ENCODE data around the gene TF. TPM values are rescaled to one million over a fixed set of nuclear protein-coding genes. Genes with fewer than 3 reads are reported as not detected.

Gene TF
- total RNA-seq, 1 donor from 2014 or later: under 0.01 TPM

GRCh38 chr3:133763797-133764683 is 17.8 kb downstream of the TF start:
- H3K4me3 ChIP-seq (ENCODE audit: low read depth, low read length): no peak overlapping the region
- DNase-seq (ENCODE audit: low read depth): no peak
- no peak for TF ChIP-seq CTCF (conservative IDR thresholded peaks at IDR 0.05; ENCODE audit: low read depth, low read length)

GRCh38 chr3:133765256-133765655 is 19.1 kb downstream of the TF start:
- TF ChIP-seq CTCF (conservative IDR thresholded peaks at IDR 0.05; ENCODE audit: low read depth, low read length): no peak
- no peak for DNase-seq (ENCODE audit: low read depth)
- no peak overlapping the region for H3K4me3 ChIP-seq (ENCODE audit: low read depth, low read length)

DNA sequence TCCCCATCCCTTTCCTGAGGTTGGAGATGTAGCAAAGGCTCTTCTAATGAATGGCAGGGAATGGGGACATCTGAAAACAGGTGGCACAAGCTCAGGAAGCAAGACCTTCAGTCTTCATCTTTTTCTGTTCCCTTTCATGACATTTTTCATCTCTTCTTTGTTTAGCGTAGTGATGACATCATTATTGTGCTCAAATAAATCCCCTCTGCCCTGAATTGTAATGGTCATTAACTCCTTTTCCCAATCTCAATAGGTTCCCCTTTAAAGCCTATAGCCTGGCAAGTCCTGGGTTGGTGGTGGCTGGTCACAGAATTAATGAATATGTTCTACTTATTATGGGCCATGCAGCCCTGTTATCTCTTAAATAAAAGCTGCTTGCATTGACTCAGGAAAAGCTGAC is 21.4 kb downstream of the TF start:
- no peak overlapping the region for H3K4me3 ChIP-seq (ENCODE audit: low read depth, low read length)
- TF ChIP-seq CTCF (conservative IDR thresholded peaks at IDR 0.05; ENCODE audit: low read depth, low read length): no peak
- no peak for DNase-seq (ENCODE audit: low read depth)

DNA sequence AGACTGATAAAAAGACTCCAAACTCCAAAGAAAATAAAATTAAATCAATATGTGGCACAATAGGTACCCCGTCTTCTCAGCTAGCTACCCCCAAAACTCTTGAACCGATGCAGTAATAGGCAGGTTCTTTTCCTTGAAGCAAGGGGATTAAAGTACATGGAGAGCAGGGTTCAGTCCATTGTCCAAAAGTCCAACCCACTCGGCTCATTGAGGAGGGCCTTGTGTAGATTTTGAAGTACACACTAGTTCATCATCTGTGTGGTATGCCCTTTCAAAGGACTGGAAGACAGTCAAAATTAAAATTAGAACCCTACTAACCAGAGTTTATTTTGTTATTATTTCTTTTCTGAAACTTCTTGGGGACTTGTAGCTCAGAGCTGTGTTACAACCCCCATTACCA is 23.3 kb downstream of the TF start:
- DNase-seq (ENCODE audit: low read depth): no peak
- TF ChIP-seq CTCF (conservative IDR thresholded peaks at IDR 0.05; ENCODE audit: low read depth, low read length): no peak
- no peak overlapping the region for H3K4me3 ChIP-seq (ENCODE audit: low read depth, low read length)

- DNase-seq (ENCODE audit: low read depth): no peak
- H3K4me3 ChIP-seq (ENCODE audit: low read depth, low read length): no peak overlapping the region
- no peak for TF ChIP-seq CTCF (conservative IDR thresholded peaks at IDR 0.05; ENCODE audit: low read depth, low read length)
These were observed 27.5 kb downstream of the TF start for GRCh38 chr3:133773732-133774131.

DNA sequence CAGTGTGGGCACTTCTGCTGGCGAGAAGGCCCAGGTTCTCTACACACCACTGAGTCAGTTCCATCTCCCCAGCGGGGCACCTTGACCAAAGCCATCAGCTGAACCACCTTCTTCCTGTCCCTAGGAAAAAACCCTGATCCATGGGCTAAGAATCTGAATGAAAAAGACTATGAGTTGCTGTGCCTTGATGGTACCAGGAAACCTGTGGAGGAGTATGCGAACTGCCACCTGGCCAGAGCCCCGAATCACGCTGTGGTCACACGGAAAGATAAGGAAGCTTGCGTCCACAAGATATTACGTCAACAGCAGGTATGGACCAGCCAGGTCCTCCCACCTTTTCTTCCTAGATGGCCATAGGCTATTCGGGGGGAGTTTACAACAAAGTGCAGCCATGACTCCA is 29.1 kb downstream of the TF start:
- no peak for TF ChIP-seq CTCF (conservative IDR thresholded peaks at IDR 0.05; ENCODE audit: low read depth, low read length)
- H3K4me3 ChIP-seq (ENCODE audit: low read depth, low read length): no peak overlapping the region
- no peak for DNase-seq (ENCODE audit: low read depth)

DNA sequence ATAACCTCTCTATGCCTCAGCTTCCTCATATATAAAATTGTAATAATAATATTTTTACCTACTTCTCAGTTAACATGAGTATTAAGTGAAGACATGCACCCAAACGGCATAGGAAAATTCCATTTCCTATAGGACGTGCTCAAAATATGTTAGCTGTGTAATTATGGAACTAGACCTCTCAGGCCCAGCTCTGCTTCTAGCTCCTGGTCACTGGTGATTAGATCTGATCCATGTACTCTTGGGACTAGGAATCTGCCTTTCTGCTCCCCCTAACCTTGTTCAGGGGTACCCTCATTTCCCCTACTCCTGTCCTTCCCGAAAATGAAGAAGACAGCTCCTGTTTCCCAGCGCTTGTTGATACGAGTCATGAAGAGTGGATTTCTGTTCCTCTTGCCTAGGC is 29.6 kb downstream of the TF start:
- no peak for TF ChIP-seq CTCF (conservative IDR thresholded peaks at IDR 0.05; ENCODE audit: low read depth, low read length)
- no peak overlapping the region for H3K4me3 ChIP-seq (ENCODE audit: low read depth, low read length)
- DNase-seq (ENCODE audit: low read depth): no peak

Measured in epithelial cell of proximal tubule (primary cell).